ENCODE results near the gene TNNC1. TPM values are rescaled to one million over a fixed set of nuclear protein-coding genes. Genes with fewer than 3 reads are reported as not detected.

The TNNC1 gene
- total RNA-seq, 2 experiments from 2014 or later, result 4.8 to 5.9 TPM

- intact Hi-C loops (cut with micrococcal nuclease), result no loop called here
- no peak for ATAC-seq
- no peak overlapping the region for H3K4me3 Mint-ChIP-seq
- DNase-seq, result no peak
- no peaks in the 10 kb centered on the region for H3K4me1 Mint-ChIP-seq (ENCODE audit: low read depth)
- POLR2A ChIA-PET, result interaction anchor here (1.3 kb wide), 1 partner anchor 19 kb away, joined by 3 read pairs; no protein-coding TSS in a partner anchor
- no peak for TF ChIP-seq CTCF (IDR thresholded peaks at IDR 0.05)
- no peaks in the 10 kb centered on the region for H3K36me3 Mint-ChIP-seq (ENCODE audit: low read depth)
- CTCF ChIA-PET, result interaction anchor here (1.5 kb wide), 1 partner anchor 10 kb away, joined by 7 read pairs; no protein-coding TSS in a partner anchor
- no peaks in the 10 kb centered on the region for H3K9me3 Mint-ChIP-seq
- no peak overlapping the region for H3K27ac Mint-ChIP-seq
- H3K27me3 Mint-ChIP-seq, result no peaks in the 10 kb centered on the region
Observed at GRCh38 chr3:52438104-52438376, 15.8 kb downstream of the TNNC1 start.

- no peaks in the 10 kb centered on the region for H3K36me3 Mint-ChIP-seq (ENCODE audit: low read depth)
- DNase-seq (no peak), ATAC-seq (no peak)
- POLR2A ChIA-PET, result no interaction called here
- no peaks in the 10 kb centered on the region for H3K4me1 Mint-ChIP-seq (ENCODE audit: low read depth)
- no peaks in the 10 kb centered on the region for H3K9me3 Mint-ChIP-seq
- no peak overlapping the region for H3K4me3 Mint-ChIP-seq
- no peaks in the 10 kb centered on the region for H3K27me3 Mint-ChIP-seq
- CTCF ChIA-PET, result no interaction called here
- TF ChIP-seq CTCF (IDR thresholded peaks at IDR 0.05), result no peak
- intact Hi-C loops (cut with micrococcal nuclease), result no loop called here
- no peak overlapping the region for H3K27ac Mint-ChIP-seq
Observed at GRCh38 chr3:52437326-52438103, 16.3 kb downstream of the TNNC1 start.

GRCh38 chr3:52436500-52437149 is 17.2 kb downstream of the TNNC1 start:
- ATAC-seq (no peak), DNase-seq (no peak)
- H3K4me3 Mint-ChIP-seq, result no peak overlapping the region
- intact Hi-C loops (cut with micrococcal nuclease), result no loop called here
- H3K27ac Mint-ChIP-seq, result no peak overlapping the region
- ChIA-PET POLR2A (no interaction called here), CTCF (interaction anchor here (4.4 kb wide), 1 partner anchor 11 kb away, joined by 27 read pairs; no protein-coding TSS in a partner anchor)
- H3K27me3 Mint-ChIP-seq, result no peaks in the 10 kb centered on the region
- H3K36me3 Mint-ChIP-seq (ENCODE audit: low read depth), result no peaks in the 10 kb centered on the region
- no peak for TF ChIP-seq CTCF (IDR thresholded peaks at IDR 0.05)
- H3K4me1 Mint-ChIP-seq (ENCODE audit: low read depth), result no peaks in the 10 kb centered on the region
- no peaks in the 10 kb centered on the region for H3K9me3 Mint-ChIP-seq

GRCh38 chr3:52435246-52436101 is 18.4 kb downstream of the TNNC1 start:
- Mint-ChIP-seq H3K27ac (no peak overlapping the region), H3K4me1 (ENCODE audit: low read depth) (no peaks in the 10 kb centered on the region), H3K27me3 (no peaks in the 10 kb centered on the region), H3K36me3 (ENCODE audit: low read depth) (no peaks in the 10 kb centered on the region), H3K9me3 (no peaks in the 10 kb centered on the region), H3K4me3 (no peak overlapping the region)
- TF ChIP-seq CTCF (IDR thresholded peaks at IDR 0.05), result no peak
- POLR2A ChIA-PET, result no interaction called here
- DNase-seq (no peak), ATAC-seq (no peak)
- CTCF ChIA-PET, result interaction anchor here (0.6 to 4.4 kb wide), 2 partner anchors 8 to 12 kb away, joined by 3 to 27 read pairs; no protein-coding TSS in a partner anchor
- intact Hi-C loops (cut with micrococcal nuclease), result no loop called here

Data from activated CD8-positive, alpha-beta T cell treated with anti-CD3 and anti-CD28 coated beads for 36 hours (primary cell).